CD14-positive monocyte (primary cell): ENCODE data around the gene RAB3IP. TPM values are rescaled to one million over a fixed set of nuclear protein-coding genes. Genes with fewer than 3 reads are reported as not detected.
"Not testable (repeated sequence)": the region's sequence is repeated elsewhere in the genome, so short reads cannot be mapped to it uniquely, and the experiment has no call there.

Experiments
- DNase-seq, 3 donors: peaks; one replicate each; pipeline ENCODE4 v3.0.0-alpha.2; 2011 to 2022
- H2AFZ ChIP-seq: 2 replicates; pipeline ENCODE4 v1.6.0; 2012; ENCODE audit warnings: mild to moderate bottlenecking, low read depth, low read length, inconsistent platforms; ENCODE audit not compliant: insufficient read depth, poor library complexity, severe bottlenecking
- H3K27ac ChIP-seq, 2 donors: 1 replicate in 1 of 2; 2 replicates in 1 of 2; pipeline ENCODE4 v1.5.1; 2012 to 2013; ENCODE audit warnings: low read length in 2 of 2, control low read depth in 1 of 2, inconsistent platforms in 1 of 2, low read depth in 1 of 2, mild to moderate bottlenecking in 1 of 2
- H3K27me3 ChIP-seq, 2 donors: one replicate each; pipeline versions ENCODE4 v1.6.0 to v1.6.1; 2011 to 2013; ENCODE audit warnings: low read length in 2 of 2; ENCODE audit not compliant: control insufficient read depth in 2 of 2, insufficient read depth in 2 of 2
- H3K36me3 ChIP-seq, 2 donors: replicated peaks in 1 of 2; 1 replicate in 1 of 2; 2 replicates in 1 of 2; pipeline versions ENCODE4 v1.5.1 to v1.6.1; 2012 to 2013; ENCODE audit warnings: low read length in 2 of 2, control low read depth in 1 of 2, inconsistent platforms in 1 of 2, mild to moderate bottlenecking in 1 of 2; ENCODE audit not compliant: insufficient read depth in 2 of 2, control insufficient read depth in 1 of 2
- H3K4me1 ChIP-seq, 2 donors: 1 replicate in 1 of 2; 2 replicates in 1 of 2; pipeline versions ENCODE4 v1.5.1 to v1.6.1; 2012 to 2013; ENCODE audit warnings: low read length in 2 of 2, control low read depth in 1 of 2, inconsistent platforms in 1 of 2, mild to moderate bottlenecking in 1 of 2, moderate library complexity in 1 of 2; ENCODE audit not compliant: insufficient read depth in 2 of 2, control insufficient read depth in 1 of 2
- H3K4me2 ChIP-seq: replicated peaks from 2 replicates; pipeline ENCODE3; 2012; ENCODE audit warnings: low read length, moderate library complexity, mild to moderate bottlenecking; ENCODE audit not compliant: poor library complexity, severe bottlenecking; ENCODE audit errors: extremely low read depth
- H3K4me3 ChIP-seq, 3 experiments: fragments of 200-600 bp in 1 of 3; sonication (generic) in 1 of 3; replicated peaks in 1 of 3; 1 replicate in 2 of 3; 2 replicates in 1 of 3; pipeline ENCODE4 v1.5.1; 2011 to 2013; ENCODE audit warnings: low read length in 3 of 3, mild to moderate bottlenecking in 3 of 3, control low read depth in 2 of 3, low read depth in 2 of 3, inconsistent platforms in 1 of 3, moderate library complexity in 1 of 3
- H3K79me2 ChIP-seq: 2 replicates; pipeline ENCODE4 v1.6.0; 2012; ENCODE audit warnings: mild to moderate bottlenecking, control low read depth, inconsistent platforms, low read length, moderate library complexity; ENCODE audit not compliant: insufficient read depth
- H3K9ac ChIP-seq: 2 replicates; pipeline ENCODE4 v1.6.0; 2017; ENCODE audit warnings: low read length, mild to moderate bottlenecking; ENCODE audit not compliant: insufficient read depth, poor library complexity, severe bottlenecking
- H3K9me3 ChIP-seq, 2 donors: replicated peaks in 1 of 2; 1 replicate in 1 of 2; 2 replicates in 1 of 2; pipeline versions ENCODE4 v1.5.1 to v1.6.1; 2012 to 2013; ENCODE audit warnings: low read length in 2 of 2, control low read depth in 1 of 2; ENCODE audit not compliant: control insufficient read depth in 1 of 2, insufficient read depth in 1 of 2
- H4K20me1 ChIP-seq: 2 replicates; pipeline ENCODE4 v1.6.0; 2012; ENCODE audit warnings: mild to moderate bottlenecking, low read length, control low read depth, moderate library complexity; ENCODE audit not compliant: insufficient read depth
- H3K27ac Mint-ChIP-seq, 7 donors: one replicate each; pipeline ENCODE4 v1.8.0; 2020; ENCODE audit warnings: mild to moderate bottlenecking in 7 of 7, mixed read lengths in 7 of 7, moderate library complexity in 6 of 7, inconsistent platforms in 2 of 7
- H3K27me3 Mint-ChIP-seq, 3 donors: one replicate each; pipeline ENCODE4 v1.8.0; 2021 to 2022; ENCODE audit warnings: low read depth in 3 of 3, mild to moderate bottlenecking in 3 of 3, mixed read lengths in 3 of 3, moderate library complexity in 3 of 3, inconsistent platforms in 1 of 3
- H3K36me3 Mint-ChIP-seq, 2 donors: one replicate each; pipeline ENCODE4 v1.8.0; 2020; ENCODE audit warnings: mixed read lengths in 2 of 2, inconsistent platforms in 1 of 2, mild to moderate bottlenecking in 1 of 2
- H3K4me1 Mint-ChIP-seq: one replicate; pipeline ENCODE4 v1.8.0; 2020; ENCODE audit warnings: mild to moderate bottlenecking, mixed read lengths
- H3K4me3 Mint-ChIP-seq, 2 donors: one replicate each; pipeline ENCODE4 v1.8.0; 2020; ENCODE audit warnings: mild to moderate bottlenecking in 2 of 2, mixed read lengths in 2 of 2, moderate library complexity in 1 of 2
- H3K9me3 Mint-ChIP-seq, 7 donors: one replicate each; pipeline ENCODE4 v1.8.0; 2020 to 2022; ENCODE audit warnings: mixed read lengths in 7 of 7, mild to moderate bottlenecking in 6 of 7, moderate library complexity in 6 of 7, inconsistent platforms in 2 of 7
- CTCF ChIP-seq: fragments of 200-600 bp; IDR thresholded peaks from one replicate; pipeline ENCODE4 v1.8.0; 2022; ENCODE audit warnings: antibody characterized with exemption, mild to moderate bottlenecking
- WGBS: methylation state at CpG from one replicate; pipeline ENCODE4 v1.1.5; 2013; ENCODE audit warnings: missing lambda C conversion rate; ENCODE audit not compliant: insufficient coverage; 5-methylcytosine and 5-hydroxymethylcytosine counted together
- intact Hi-C, 2 donors: fragments of 100-400 bp; cut with micrococcal nuclease; formaldehyde crosslinking; loops; one replicate each; pipeline versions ENCODE4 v1.15.0 to v1.15.1; 2023
- polyA plus RNA-seq, 3 donors: library from polyadenylated mRNA; depleted of rRNA in 1 of 3; unstranded in 2 of 3; stranded (reverse) in 1 of 3; fragments of 300-500 nt in 2 of 3; fragments of >200 nt in 1 of 3; fragmentation: Illumina TruSeq in 2 of 3; gene quantifications; 1 replicate in 2 of 3; 2 replicates in 1 of 3; pipeline ENCODE4 v1.2.3, GENCODE V29; 2012 to 2021

The RAB3IP gene
- polyA plus RNA-seq, 3 donors, result 8.2 to 14.8 (median 9.4) TPM

DNA sequence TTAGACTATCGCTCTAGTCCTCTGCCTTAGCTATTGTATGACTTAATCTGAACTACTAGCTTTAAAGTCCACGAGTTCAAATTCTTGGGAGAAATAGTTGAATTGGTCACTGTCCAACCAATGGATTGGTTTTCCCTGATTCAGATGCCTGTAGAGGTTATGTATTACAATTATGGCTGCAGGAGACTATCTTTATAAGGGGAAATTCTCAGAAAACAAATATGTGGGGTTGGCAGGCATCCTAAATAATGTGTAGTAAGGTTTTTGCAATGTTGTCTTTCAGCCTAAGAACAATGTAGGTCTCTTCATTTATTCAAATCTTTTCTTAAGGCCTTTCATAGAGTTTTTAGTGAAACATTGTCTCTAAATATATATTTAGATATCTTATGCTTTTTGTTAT is 113.3 kb downstream of the RAB3IP start:
- Histone ChIP-seq H3K27me3 (no peaks in the 10 kb centered on the region), H3K79me2 (no peaks in the 10 kb centered on the region), H3K4me3 (no peak overlapping the region), H3K9ac (no peak overlapping the region), H3K27ac (no peak overlapping the region), H3K36me3 (no peaks in the 10 kb centered on the region), H3K4me2 (no peak overlapping the region), H3K9me3 (peaks cover 0 to 16% of the 10 kb centered on the region in 2 donors), H4K20me1 (no peaks in the 10 kb centered on the region), H2AFZ (no peak overlapping the region), H3K4me1 (no peaks in the 10 kb centered on the region)
- H3K4me3 Mint-ChIP-seq, result no peak overlapping the region
- H3K27ac Mint-ChIP-seq, result no peak overlapping the region
- no peaks in the 10 kb centered on the region for H3K36me3 Mint-ChIP-seq
- DNase-seq, result no peak
- intact Hi-C loops, result no loop called here
- no peak for TF ChIP-seq CTCF
- H3K27me3 Mint-ChIP-seq, result peaks cover 0 to 3% (median 0%) of the 10 kb centered on the region in 3 donors
- WGBS, result no CpG with 5 or more reads among the region's 2 CpGs
- peaks cover 13 to 27% (median 18%) of the 10 kb centered on the region in 7 donors for H3K9me3 Mint-ChIP-seq
- H3K4me1 Mint-ChIP-seq, result no peaks in the 10 kb centered on the region

- intact Hi-C loops, H3K9ac ChIP-seq, DNase-seq, H3K36me3 Mint-ChIP-seq, H3K27me3 ChIP-seq, H3K4me2 ChIP-seq, H3K4me3 ChIP-seq, H3K27me3 Mint-ChIP-seq, H3K79me2 ChIP-seq, H2AFZ ChIP-seq, H3K4me3 Mint-ChIP-seq, H3K27ac ChIP-seq, H4K20me1 ChIP-seq, H3K36me3 ChIP-seq, H3K27ac Mint-ChIP-seq, H3K4me1 ChIP-seq, H3K4me1 Mint-ChIP-seq: not testable (repeated sequence)
- peaks cover 13 to 27% (median 18%) of the 10 kb centered on the region in 7 donors for H3K9me3 Mint-ChIP-seq
- WGBS, result 95% methylated on average over 42 of the region's 61 CpGs
- H3K9me3 ChIP-seq, result peaks cover 0 to 16% of the 10 kb centered on the region in 2 donors
Observed at GRCh38 chr12:69853176-69853961, 114.7 kb downstream of the RAB3IP start.
